PC-9 (cell line): ENCODE measurements around the gene FGF14. TPM values are rescaled to one million over a fixed set of nuclear protein-coding genes. Genes with fewer than 3 reads are reported as not detected.

Experiments
- BruUV-seq: library from RNA; stranded (reverse); fragments of 400-500 nt; replicated peaks from 2 replicates; lab custom pipeline; 2021; lab: Mats Ljungman, UMichigan
- CTCF ChIA-PET: fragments of 300-600 bp; sonication (Branson Sonifier 250); formaldehyde crosslinking; loops from one replicate; lab custom pipeline; 2022; ENCODE audit warnings: antibody characterized with exemption; lab: Charles Lee
- POLR2A ChIA-PET: fragments of 300-600 bp; sonication (Branson Sonifier 250); formaldehyde crosslinking; loops from one replicate; lab custom pipeline; 2022; ENCODE audit warnings: antibody characterized with exemption; ENCODE audit not compliant: unreplicated experiment; lab: Charles Lee
- DNase-seq, 2 experiments: peaks; one replicate each; pipeline versions ENCODE4 v3.0.0 to v3.0.0-alpha.2; 2015 to 2022; ENCODE audit warnings: mixed read lengths in 1 of 2
- H2AFZ ChIP-seq: fragments of 200-600 bp; sonication (generic); 2 replicates; pipeline ENCODE4 v1.8.1; 2017; ENCODE audit warnings: antibody characterized with exemption
- H3F3A ChIP-seq: fragments of 200-600 bp; sonication (generic); 2 replicates; pipeline ENCODE4 v1.8.1; 2017; ENCODE audit warnings: antibody characterized with exemption, mild to moderate bottlenecking, low read depth; ENCODE audit not compliant: insufficient read depth
- H3K27ac ChIP-seq: fragments of 200-600 bp; sonication (generic); 2 replicates; pipeline ENCODE4 v1.6.1; 2016; ENCODE audit warnings: mixed run types
- H3K27me3 ChIP-seq: fragments of 200-600 bp; sonication (generic); 2 replicates; pipeline ENCODE4 v1.6.1; 2016; ENCODE audit warnings: low read depth, mixed run types; ENCODE audit not compliant: insufficient read depth
- H3K36me3 ChIP-seq: fragments of 200-600 bp; sonication (generic); 2 replicates; pipeline ENCODE4 v1.6.1; 2016; ENCODE audit warnings: low read depth, mixed run types
- H3K4me1 ChIP-seq: fragments of 200-600 bp; sonication (generic); replicated peaks from 2 replicates; pipeline ENCODE4 v1.6.1; 2016; ENCODE audit warnings: mixed run types; ENCODE audit not compliant: insufficient read depth
- H3K4me2 ChIP-seq: fragments of 200-600 bp; sonication (generic); 2 replicates; pipeline ENCODE4 v1.6.1; 2017; ENCODE audit warnings: mixed run types
- H3K4me3 ChIP-seq: fragments of 200-600 bp; sonication (generic); 2 replicates; pipeline ENCODE4 v1.6.1; 2016; ENCODE audit warnings: mixed run types
- H3K79me2 ChIP-seq: fragments of 200-600 bp; sonication (generic); 2 replicates; pipeline ENCODE4 v1.6.1; 2017; ENCODE audit warnings: low read depth, mixed run types
- H3K9me2 ChIP-seq: fragments of 200-600 bp; sonication (generic); 2 replicates; pipeline ENCODE4 v1.8.1; 2017; ENCODE audit warnings: mild to moderate bottlenecking; ENCODE audit not compliant: insufficient read depth
- H3K9me3 ChIP-seq: fragments of 200-600 bp; sonication (generic); 2 replicates; pipeline ENCODE4 v1.8.1; 2016; ENCODE audit warnings: low read depth; ENCODE audit not compliant: insufficient read depth
- H4K20me1 ChIP-seq: fragments of 200-600 bp; sonication (generic); 2 replicates; pipeline ENCODE4 v1.8.1; 2017; ENCODE audit not compliant: insufficient read depth
- CTCF ChIP-seq: fragments of 200-600 bp; sonication (generic); conservative IDR thresholded peaks from 2 replicates; pipeline ENCODE4 v1.6.1; 2017; ENCODE audit warnings: mixed run types, antibody characterized with exemption, mild to moderate bottlenecking, moderate library complexity
- EZH2 ChIP-seq: fragments of 200-600 bp; sonication (generic); IDR thresholded peaks from 2 replicates; pipeline ENCODE4 v1.8.0; 2017; ENCODE audit warnings: antibody characterized with exemption, low read depth
- intact Hi-C: fragments of 100-400 bp; cut with micrococcal nuclease; formaldehyde crosslinking; loops from one replicate; pipeline ENCODE4 v1.10.0; 2022; ENCODE audit not compliant: unreplicated experiment
- total RNA-seq: library from RNA; stranded (reverse); gene quantifications from 2 replicates; pipeline ENCODE4 v1.2.3, GENCODE V29; 2021

FGF14 gene
- total RNA-seq, 1 experiment from 2014 or later, result not detected

- BruUV-seq, result no TSS peak
- ChIA-PET CTCF (no interaction called here), POLR2A (no interaction called here)
- Histone ChIP-seq H3K4me2 (no peak overlapping the region), H3K79me2 (no peaks in the 10 kb centered on the region), H3K9me3 (no peaks in the 10 kb centered on the region), H3K36me3 (no peaks in the 10 kb centered on the region), H3K9me2 (no peaks in the 10 kb centered on the region), H3K27me3 (peaks cover 26% of the 10 kb centered on the region), H3F3A (no peaks in the 10 kb centered on the region), H4K20me1 (no peaks in the 10 kb centered on the region), H2AFZ (no peak overlapping the region), H3K4me3 (no peak overlapping the region), H3K27ac (no peak overlapping the region), H3K4me1 (no peaks in the 10 kb centered on the region)
- TF ChIP-seq CTCF (no peak), EZH2 (no peak)
- intact Hi-C loops, result no loop called here
- no peak for DNase-seq
Measured at GRCh38 chr13:102309110-102309509, 92.7 kb downstream of the FGF14 start.

- H3K9me2 ChIP-seq, result no peaks in the 10 kb centered on the region
- no peaks in the 10 kb centered on the region for H3K4me1 ChIP-seq
- no TSS peak for BruUV-seq
- ChIA-PET CTCF (no interaction called here), POLR2A (no interaction called here)
- DNase-seq, result no peak
- no peak for TF ChIP-seq EZH2
- no peak for TF ChIP-seq CTCF
- H2AFZ ChIP-seq, result no peak overlapping the region
- H3K36me3 ChIP-seq, result no peaks in the 10 kb centered on the region
- H3F3A ChIP-seq, result no peaks in the 10 kb centered on the region
- H3K4me3 ChIP-seq, result no peak overlapping the region
- no peak overlapping the region for H3K4me2 ChIP-seq
- peaks cover 15% of the 10 kb centered on the region; the same call in 1 of the 2 replicates for H3K27me3 ChIP-seq
- H3K9me3 ChIP-seq, result no peaks in the 10 kb centered on the region
- intact Hi-C loops, result no loop called here
- H3K79me2 ChIP-seq, result no peaks in the 10 kb centered on the region
- H4K20me1 ChIP-seq, result no peaks in the 10 kb centered on the region
- H3K27ac ChIP-seq, result no peak overlapping the region
Measured at GRCh38 chr13:102302534-102302933, 99.3 kb downstream of the FGF14 start.

- H3F3A ChIP-seq, result no peaks in the 10 kb centered on the region
- H2AFZ ChIP-seq, result no peak overlapping the region
- H3K79me2 ChIP-seq, result no peaks in the 10 kb centered on the region
- no TSS peak for BruUV-seq
- DNase-seq, result no peak
- intact Hi-C loops, result no loop called here
- no peak for TF ChIP-seq EZH2
- TF ChIP-seq CTCF, result no peak
- H3K27ac ChIP-seq, result no peak overlapping the region
- CTCF ChIA-PET, result no interaction called here
- no peaks in the 10 kb centered on the region for H4K20me1 ChIP-seq
- no peak overlapping the region for H3K4me2 ChIP-seq
- no peaks in the 10 kb centered on the region for H3K9me3 ChIP-seq
- H3K4me1 ChIP-seq, result no peaks in the 10 kb centered on the region
- H3K9me2 ChIP-seq, result no peaks in the 10 kb centered on the region
- no peak overlapping the region for H3K4me3 ChIP-seq
- H3K36me3 ChIP-seq, result no peaks in the 10 kb centered on the region
- peaks cover 22% of the 10 kb centered on the region; the same call in 1 of the 2 replicates for H3K27me3 ChIP-seq
- POLR2A ChIA-PET, result no interaction called here
Measured at GRCh38 chr13:102300379-102300778, 101.5 kb downstream of the FGF14 start.
